ENCODE data around the gene PTPN14.

Gene PTPN14

DNA sequence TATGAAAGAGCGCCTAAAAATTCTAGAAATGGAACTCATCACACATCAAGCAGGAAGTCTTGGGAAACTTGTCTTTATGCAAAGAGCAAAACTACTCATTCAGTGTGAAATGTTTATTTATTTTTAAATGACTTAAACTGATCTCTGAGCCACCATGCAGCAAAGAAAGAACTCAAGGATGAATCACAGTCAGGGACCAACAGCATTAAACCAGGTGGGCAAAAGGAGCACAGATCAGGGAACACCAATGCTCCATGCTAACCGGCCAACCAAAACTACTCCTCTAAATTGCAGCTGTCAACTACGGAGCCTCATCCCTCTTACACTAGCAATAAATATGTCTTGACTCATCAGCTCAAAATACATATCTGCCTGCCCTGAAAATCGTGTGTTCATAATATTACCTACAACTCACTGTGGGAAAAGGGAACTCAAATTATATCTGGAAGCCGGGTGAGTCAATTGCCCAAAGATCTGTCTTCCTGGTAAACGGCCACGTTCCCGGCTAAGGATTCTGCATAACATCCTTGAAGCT lies 129.2 kb downstream of the PTPN14 start:
- TF ChIP-seq, protein P1, sequence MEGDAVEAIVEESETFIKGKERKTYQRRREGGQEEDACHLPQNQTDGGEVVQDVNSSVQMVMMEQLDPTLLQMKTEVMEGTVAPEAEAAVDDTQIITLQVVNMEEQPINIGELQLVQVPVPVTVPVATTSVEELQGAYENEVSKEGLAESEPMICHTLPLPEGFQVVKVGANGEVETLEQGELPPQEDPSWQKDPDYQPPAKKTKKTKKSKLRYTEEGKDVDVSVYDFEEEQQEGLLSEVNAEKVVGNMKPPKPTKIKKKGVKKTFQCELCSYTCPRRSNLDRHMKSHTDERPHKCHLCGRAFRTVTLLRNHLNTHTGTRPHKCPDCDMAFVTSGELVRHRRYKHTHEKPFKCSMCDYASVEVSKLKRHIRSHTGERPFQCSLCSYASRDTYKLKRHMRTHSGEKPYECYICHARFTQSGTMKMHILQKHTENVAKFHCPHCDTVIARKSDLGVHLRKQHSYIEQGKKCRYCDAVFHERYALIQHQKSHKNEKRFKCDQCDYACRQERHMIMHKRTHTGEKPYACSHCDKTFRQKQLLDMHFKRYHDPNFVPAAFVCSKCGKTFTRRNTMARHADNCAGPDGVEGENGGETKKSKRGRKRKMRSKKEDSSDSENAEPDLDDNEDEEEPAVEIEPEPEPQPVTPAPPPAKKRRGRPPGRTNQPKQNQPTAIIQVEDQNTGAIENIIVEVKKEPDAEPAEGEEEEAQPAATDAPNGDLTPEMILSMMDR (IDR thresholded peaks at IDR 0.05; ENCODE audit: insufficient read depth, low read depth, low read length, missing control alignments), result no peak
- DNase-seq (ENCODE audit: low read depth), result no peak
- no peak overlapping the region for H3K4me3 ChIP-seq (ENCODE audit: low read depth, low read length)

DNA sequence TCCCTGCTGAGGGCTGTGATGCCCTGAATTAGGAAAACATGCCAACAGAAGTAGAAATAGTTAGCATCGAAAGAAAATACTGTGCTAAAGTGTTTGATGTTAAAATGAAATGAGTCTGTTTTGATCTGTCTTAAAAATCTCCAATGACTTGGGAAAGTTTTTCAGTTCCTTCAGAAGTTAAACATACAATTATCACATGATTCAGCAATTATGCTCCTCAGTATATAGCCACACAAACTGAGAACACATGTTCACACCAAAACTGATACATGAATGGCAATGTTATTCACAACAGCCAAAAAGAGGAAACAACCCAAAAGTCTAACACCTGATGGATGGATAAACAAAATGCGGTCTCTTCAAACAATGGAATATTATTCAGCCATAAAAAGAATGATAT lies 130.6 kb downstream of the PTPN14 start:
- TF ChIP-seq, protein P1 (IDR thresholded peaks at IDR 0.05; ENCODE audit: insufficient read depth, low read depth, low read length, missing control alignments), result no peak
- H3K4me3 ChIP-seq (ENCODE audit: low read depth, low read length), result no peak overlapping the region

DNA sequence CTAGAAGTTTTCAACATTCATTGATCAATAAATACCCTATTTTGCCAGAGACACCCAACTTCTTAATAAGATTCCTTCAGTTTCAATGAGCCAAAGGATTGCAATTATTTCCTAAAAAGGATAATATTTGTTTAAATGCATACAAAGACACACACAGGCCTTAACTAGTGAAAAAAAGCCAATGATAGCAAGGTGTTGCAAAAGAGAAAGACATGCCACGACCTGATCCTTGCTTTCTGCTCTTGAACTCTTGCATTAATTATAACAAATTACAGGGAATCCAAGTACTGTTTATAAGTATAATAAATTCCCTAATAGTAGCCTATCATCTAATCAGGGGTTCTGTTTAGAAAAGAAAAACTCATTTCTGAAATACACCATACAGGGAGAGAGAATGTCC lies 131.1 kb downstream of the PTPN14 start:
- TF ChIP-seq, protein P1 (IDR thresholded peaks at IDR 0.05; ENCODE audit: insufficient read depth, low read depth, low read length, missing control alignments), result no peak
- no peak overlapping the region for H3K4me3 ChIP-seq (ENCODE audit: low read depth, low read length)
- no peak for DNase-seq (ENCODE audit: low read depth)

More for the DNA sequence above, 130.6 kb downstream of the PTPN14 start:
- no peak for DNase-seq (ENCODE audit: low read depth)

DNA sequence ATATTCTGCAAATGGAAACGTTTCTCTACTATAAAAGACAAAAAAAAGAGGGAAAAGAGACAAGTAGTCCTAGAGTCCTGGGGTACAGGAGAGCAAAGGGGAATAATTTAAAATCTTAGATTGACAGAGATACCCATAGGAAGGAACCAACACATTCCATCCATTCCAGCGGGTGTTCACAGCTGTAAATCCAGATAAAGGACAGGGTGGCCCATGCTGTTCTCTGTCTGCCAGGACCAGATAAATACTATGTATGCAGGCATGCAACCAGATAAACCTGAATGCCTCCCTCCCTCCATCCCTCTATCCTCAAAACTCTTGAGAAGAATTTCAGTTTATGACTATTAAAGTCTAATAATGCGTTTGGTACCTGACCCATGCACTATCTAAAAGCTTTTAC lies 131.8 kb downstream of the PTPN14 start:
- no peak overlapping the region for H3K4me3 ChIP-seq (ENCODE audit: low read depth, low read length)
- TF ChIP-seq, protein P1 (IDR thresholded peaks at IDR 0.05; ENCODE audit: insufficient read depth, low read depth, low read length, missing control alignments), result no peak
- no peak for DNase-seq (ENCODE audit: low read depth)

DNA sequence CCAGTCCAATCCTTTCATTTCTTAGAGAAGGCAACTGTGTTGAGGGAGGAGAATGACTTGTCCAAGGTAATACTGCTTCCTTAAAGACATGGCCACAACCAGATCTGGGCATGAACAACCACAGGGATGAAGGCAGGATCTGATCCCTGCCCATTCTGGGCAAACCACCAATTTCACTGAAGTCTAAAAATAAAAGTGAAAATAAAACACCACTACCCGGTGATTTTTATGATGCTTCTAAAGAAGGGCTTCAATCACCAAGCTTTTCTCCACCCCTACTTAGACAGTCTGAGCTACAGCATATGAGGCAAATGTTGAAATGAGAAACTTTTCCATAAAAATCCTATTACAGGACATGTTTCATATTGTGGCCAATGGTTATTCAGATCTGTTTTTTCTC lies 133.0 kb downstream of the PTPN14 start:
- no peak for DNase-seq (ENCODE audit: low read depth)
- TF ChIP-seq, protein P1 (IDR thresholded peaks at IDR 0.05; ENCODE audit: insufficient read depth, low read depth, low read length, missing control alignments), result no peak
- peak overlapping the region; percentile 5; the same call in 1 of the 2 replicates for H3K4me3 ChIP-seq (ENCODE audit: low read depth, low read length)

DNA sequence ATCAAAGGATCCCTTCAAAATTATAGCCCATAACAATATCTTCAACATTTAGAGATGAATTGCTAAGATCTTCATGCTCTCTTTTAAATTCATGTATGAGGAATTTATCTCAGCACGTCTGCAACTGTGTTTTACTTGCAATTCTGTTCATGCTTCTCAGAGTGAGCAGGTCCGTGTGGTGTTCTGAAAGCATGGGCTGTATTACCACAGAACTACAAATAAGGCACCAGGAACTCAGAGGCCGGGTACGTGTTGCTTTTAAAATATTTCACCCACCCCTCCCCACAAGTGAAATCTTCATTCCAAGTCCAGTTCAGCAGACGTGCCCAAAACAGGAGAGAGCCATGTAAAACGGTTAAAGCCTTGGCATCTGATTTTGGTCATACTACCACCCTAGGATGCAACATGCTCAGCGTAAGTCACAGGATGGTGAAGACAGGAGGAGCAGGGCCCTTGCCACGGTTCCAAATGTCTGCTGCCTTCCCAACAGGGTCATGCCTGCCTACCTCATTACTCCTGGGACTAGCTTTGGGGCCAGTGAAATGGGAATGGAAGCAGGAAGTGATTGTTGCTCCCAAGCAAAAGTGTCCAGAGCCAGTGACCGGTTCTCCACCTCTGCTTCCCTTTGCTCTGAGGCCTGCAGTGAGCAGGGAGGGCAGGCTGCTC lies 133.7 kb downstream of the PTPN14 start:
- TF ChIP-seq, protein P1 (IDR thresholded peaks at IDR 0.05; ENCODE audit: insufficient read depth, low read depth, low read length, missing control alignments), result no peak
- no peak overlapping the region for H3K4me3 ChIP-seq (ENCODE audit: low read depth, low read length)
- no peak for DNase-seq (ENCODE audit: low read depth)

DNA sequence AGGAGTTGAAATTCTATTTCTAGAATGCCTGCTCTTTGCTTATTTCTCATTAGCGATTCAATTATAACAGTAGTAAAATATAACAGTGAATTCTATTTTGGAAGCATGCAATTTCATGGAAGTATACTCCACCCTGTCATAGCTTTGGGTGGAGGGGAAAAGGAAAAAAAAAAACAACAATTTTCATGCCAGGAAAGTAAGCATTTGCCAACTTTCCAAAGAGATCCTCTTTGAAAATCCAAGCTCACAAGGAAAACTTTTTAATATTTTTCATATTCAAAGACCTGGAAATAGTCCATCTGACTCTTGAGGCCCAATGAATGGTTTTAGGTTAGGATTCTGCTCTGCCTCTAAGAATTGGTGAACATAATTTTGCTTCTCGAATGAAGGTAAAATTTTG lies 134.5 kb downstream of the PTPN14 start:
- TF ChIP-seq, protein P1 (IDR thresholded peaks at IDR 0.05; ENCODE audit: insufficient read depth, low read depth, low read length, missing control alignments), result no peak
- DNase-seq (ENCODE audit: low read depth), result no peak
- no peak overlapping the region for H3K4me3 ChIP-seq (ENCODE audit: low read depth, low read length)
